ENCODE measurements around the gene MDN1. TPM values are rescaled to one million over a fixed set of nuclear protein-coding genes. Genes with fewer than 3 reads are reported as not detected.

MDN1 gene
- total and polyA plus RNA-seq, 2 of the 13 experiments (the other 11 are each of a cell fraction or from before 2014, with no cell fraction given) = 18.8 to 52.9 TPM

- ATAC-seq (peak; percentile 99), FAIRE-seq (peak; percentile 93), DNase-seq (ENCODE audit: low spot score) (peak; percentile 98)
- H3K4me2 ChIP-seq (ENCODE audit: low read depth, low read length) = peak within 1 kb of the TSS; percentile 96
- no TSS peak for BruUV-seq (replicated peaks)
- no peaks in the 10 kb centered on the region for H4K20me1 ChIP-seq (ENCODE audit: insufficient read depth, low read length)
- in situ Hi-C loops (cut with HindIII; ENCODE audit: extremely low pct_ligation_motif_present, low pct_unique_long_range_greater_than_20kb) (no loop called here), intact Hi-C loops (cut with micrococcal nuclease; ENCODE audit: unreplicated experiment) (loop anchor here (1.0 kb wide), 1 partner anchor 10 kb away; the partner anchor contains the start of gene MDN1)
- no peaks in the 10 kb centered on the region; a peak in 1 of 5 replicates for H3K36me3 ChIP-seq (replicated peaks in 1 of 2; ENCODE audit: control insufficient read depth in 1 of 2, insufficient read depth in 2 of 2, low read length in 2 of 2)
- peaks cover 15% of the 10 kb centered on the region for H3K79me2 ChIP-seq (ENCODE audit: insufficient read depth, low read length)
- H3K9me3 ChIP-seq (ENCODE audit: low read length) = no peaks in the 10 kb centered on the region
- peak within 1 kb of the TSS; percentile 78 to 95 (median 95) for H3K4me3 ChIP-seq (replicated peaks in 1 of 3; ENCODE audit: insufficient read depth in 1 of 3, low read depth in 2 of 3, low read length in 3 of 3)
- H3K27me3 ChIP-seq (ENCODE audit: control insufficient read depth in 1 of 2, insufficient read depth in 2 of 2, low read length in 2 of 2) = no peaks in the 10 kb centered on the region
- POLR2A ChIA-PET = interaction anchor here (0.6 to 3.4 kb wide), 3 partner anchors 10 to 43 kb away, joined by 3 to 52 read pairs (median 4); partner anchors contain the start of gene MDN1
- H3K9ac ChIP-seq (ENCODE audit: insufficient read depth, low read depth, low read length) = peak within 1 kb of the TSS; percentile 84
- CTCF ChIA-PET (ENCODE audit: low intra/inter-chr PET ratio, low total read pairs) = no interaction called here
- H3K27ac ChIP-seq (ENCODE audit: extremely low read length, insufficient read depth, low read length) = peak within 1 kb of the TSS; percentile 80
- WGBS (ENCODE audit: low lambda C conversion rate) = 0% methylated on average over 24 of the region's 41 CpGs
- peaks cover 13% of the 10 kb centered on the region for H3K4me1 ChIP-seq (ENCODE audit: insufficient read depth, low read length)
- H2AFZ ChIP-seq (ENCODE audit: low read length) = peak within 1 kb of the TSS; percentile 95
- TF ChIP-seq NFIC (IDR thresholded peaks at IDR 0.05; ENCODE audit: low read length) (no peak), NR2F2 (IDR thresholded peaks at IDR 0.05; ENCODE audit: borderline replicate concordance, low read depth) (no peak), ATF1 (CRISPR knock-in tag; IDR thresholded peaks at IDR 0.05) (0 out of 2 replicates have a peak, but pooled peaks have one; percentile 38), FOXJ3 (CRISPR knock-in tag; IDR thresholded peaks at IDR 0.05; ENCODE audit: borderline replicate concordance) (0 out of 2 replicates have a peak, but pooled peaks have one; percentile 6), ZBTB25 (CRISPR knock-in tag; IDR thresholded peaks at IDR 0.05) (no peak), ARID4A (CRISPR knock-in tag; IDR thresholded peaks at IDR 0.05; ENCODE audit: borderline replicate concordance) (peak; percentile 80), ZNF724P (CRISPR knock-in tag; IDR thresholded peaks at IDR 0.05; ENCODE audit: borderline replicate concordance) (peak; percentile 19; the same call in 1 of the 2 replicates), ZBTB3 (CRISPR knock-in tag; IDR thresholded peaks at IDR 0.05; ENCODE audit: borderline replicate concordance, low read depth) (no peak), MAZ (IDR thresholded peaks at IDR 0.05; ENCODE audit: borderline replicate concordance, low read depth, low read length) (no peak), MAZ (CRISPR knock-in tag; IDR thresholded peaks at IDR 0.05; ENCODE audit: low read depth) (peak; percentile 69; the same call in 1 of the 2 replicates), SNAPC2 (CRISPR knock-in tag; IDR thresholded peaks at IDR 0.05) (peak; percentile 20; the same call in 1 of the 2 replicates), ZNF878 (CRISPR knock-in tag; IDR thresholded peaks at IDR 0.05) (peak; percentile 70; the same call in 1 of the 2 replicates), SALL2 (CRISPR knock-in tag; IDR thresholded peaks at IDR 0.05) (0 out of 2 replicates have a peak, but pooled peaks have one; percentile 23), SMAD1 (CRISPR knock-in tag; IDR thresholded peaks at IDR 0.05; ENCODE audit: borderline replicate concordance, low read depth) (no peak), EED (CRISPR knock-in tag; IDR thresholded peaks at IDR 0.05) (peak; percentile 55; the same call in 1 of the 2 replicates), ELF3 (CRISPR knock-in tag; IDR thresholded peaks at IDR 0.05) (peak; percentile 42; the same call in 1 of the 2 replicates), EP300 (IDR thresholded peaks at IDR 0.05; ENCODE audit: low read depth in 2 of 2, low read length in 2 of 2) (peak in 1 of 2 experiments; percentile 48; a peak in 1 of 4 replicates), EP300 (CRISPR knock-in tag; IDR thresholded peaks at IDR 0.05; ENCODE audit: borderline replicate concordance) (no peak), KLF12 (CRISPR knock-in tag; IDR thresholded peaks at IDR 0.05; ENCODE audit: borderline replicate concordance) (0 out of 2 replicates have a peak, but pooled peaks have one; percentile 42)
Observed at GRCh38 chr6:89829472-89830169, 10.0 kb upstream of the MDN1 start, which contains the start of gene CASP8AP2. CASP8AP2 (plus strand) TSS chr6:89829880.

Data from HepG2 (cell line).